ENCODE results near the gene CCDC171.

DNA sequence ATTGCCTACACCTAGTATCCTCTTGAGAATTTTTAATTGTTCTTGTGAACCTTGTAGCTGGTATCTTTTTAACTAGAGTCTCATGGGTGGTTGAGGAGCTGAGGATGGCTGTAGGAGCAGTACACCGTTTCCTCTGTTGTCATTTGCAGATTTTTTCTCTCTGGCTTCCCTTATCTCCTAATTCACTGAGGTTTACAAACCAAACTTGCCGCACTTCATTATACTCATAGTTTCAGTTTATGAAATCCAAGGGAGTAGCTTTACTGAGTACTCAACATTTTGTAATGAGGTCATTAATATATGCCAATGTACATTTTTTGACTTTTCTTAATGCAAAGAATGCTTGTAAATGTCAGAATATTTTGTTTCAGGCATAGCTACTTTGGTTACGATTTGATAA lies 154.2 kb downstream of the CCDC171 start:
- TF ChIP-seq, protein P1, sequence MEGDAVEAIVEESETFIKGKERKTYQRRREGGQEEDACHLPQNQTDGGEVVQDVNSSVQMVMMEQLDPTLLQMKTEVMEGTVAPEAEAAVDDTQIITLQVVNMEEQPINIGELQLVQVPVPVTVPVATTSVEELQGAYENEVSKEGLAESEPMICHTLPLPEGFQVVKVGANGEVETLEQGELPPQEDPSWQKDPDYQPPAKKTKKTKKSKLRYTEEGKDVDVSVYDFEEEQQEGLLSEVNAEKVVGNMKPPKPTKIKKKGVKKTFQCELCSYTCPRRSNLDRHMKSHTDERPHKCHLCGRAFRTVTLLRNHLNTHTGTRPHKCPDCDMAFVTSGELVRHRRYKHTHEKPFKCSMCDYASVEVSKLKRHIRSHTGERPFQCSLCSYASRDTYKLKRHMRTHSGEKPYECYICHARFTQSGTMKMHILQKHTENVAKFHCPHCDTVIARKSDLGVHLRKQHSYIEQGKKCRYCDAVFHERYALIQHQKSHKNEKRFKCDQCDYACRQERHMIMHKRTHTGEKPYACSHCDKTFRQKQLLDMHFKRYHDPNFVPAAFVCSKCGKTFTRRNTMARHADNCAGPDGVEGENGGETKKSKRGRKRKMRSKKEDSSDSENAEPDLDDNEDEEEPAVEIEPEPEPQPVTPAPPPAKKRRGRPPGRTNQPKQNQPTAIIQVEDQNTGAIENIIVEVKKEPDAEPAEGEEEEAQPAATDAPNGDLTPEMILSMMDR (IDR thresholded peaks at IDR 0.05; ENCODE audit: poor library complexity), result no peak
- TF ChIP-seq EZH2 (IDR thresholded peaks at IDR 0.05; ENCODE audit: borderline replicate concordance) (no peak), EZH2phosphoT487 (IDR thresholded peaks at IDR 0.05; ENCODE audit: low read depth, severe bottlenecking, unreplicated experiment) (no peak)

All from hepatocyte (in vitro differentiated cells).